HG03565 (cell line): ENCODE data around the gene KCNJ14.
"Not testable (repeated sequence)": the region's sequence is repeated elsewhere in the genome, so short reads cannot be mapped to it uniquely, and the experiment has no call there.

Source experiments
- ATAC-seq: cut with Tn5 transposase; IDR thresholded peaks from one replicate; pipeline ENCODE4 v1.9.1; 2021; ENCODE audit warnings: mild to moderate bottlenecking, moderate library complexity; ENCODE audit not compliant: unreplicated experiment

Gene KCNJ14

GRCh38 chr19:48484931-48485612 is 29.7 kb downstream of the KCNJ14 start:
- ATAC-seq = no peak

GRCh38 chr19:48486706-48487105 is 31.3 kb downstream of the KCNJ14 start:
- not testable (repeated sequence) for ATAC-seq

- no peak for ATAC-seq
Observed at GRCh38 chr19:48487544-48487943, 32.2 kb downstream of the KCNJ14 start.

GRCh38 chr19:48487948-48488347 is 32.6 kb downstream of the KCNJ14 start:
- no peak for ATAC-seq

GRCh38 chr19:48488478-48488877 is 33.1 kb downstream of the KCNJ14 start:
- ATAC-seq = not testable (repeated sequence)

- ATAC-seq = no peak
Observed at GRCh38 chr19:48489608-48490216, 34.3 kb downstream of the KCNJ14 start.

GRCh38 chr19:48490981-48491792 is 35.8 kb downstream of the KCNJ14 start:
- ATAC-seq = no peak

- no peak for ATAC-seq
Observed at GRCh38 chr19:48491793-48492123, 36.4 kb downstream of the KCNJ14 start.

GRCh38 chr19:48492925-48493717 is 37.7 kb downstream of the KCNJ14 start:
- peak; percentile 52 for ATAC-seq

- ATAC-seq = no peak
Observed at GRCh38 chr19:48493718-48494401, 38.5 kb downstream of the KCNJ14 start.

GRCh38 chr19:48495396-48495795 is 40.0 kb downstream of the KCNJ14 start:
- ATAC-seq = no peak

- ATAC-seq = no peak
Observed at GRCh38 chr19:48496959-48497727, 41.8 kb downstream of the KCNJ14 start.

- no peak for ATAC-seq
Observed at GRCh38 chr19:48497728-48498594, 42.6 kb downstream of the KCNJ14 start.

- no peak for ATAC-seq
Observed at GRCh38 chr19:48498595-48499311, 43.4 kb downstream of the KCNJ14 start.

- ATAC-seq = no peak
Observed at GRCh38 chr19:48499316-48500090, 44.1 kb downstream of the KCNJ14 start.

GRCh38 chr19:48500830-48501493 is 45.6 kb downstream of the KCNJ14 start:
- ATAC-seq = no peak
